ENCODE data around the gene RAE1.
A peak's percentile ranks its signal among the peaks of the same experiment; 100 is the strongest.
"Not testable (repeated sequence)": the region's sequence is repeated elsewhere in the genome, so short reads cannot be mapped to it uniquely, and the experiment has no call there.

RAE1 gene

GRCh38 chr20:57417051-57417689 is 66.1 kb downstream of the RAE1 start:
- DNase-seq: no peak

GRCh38 chr20:57417830-57418780 is 67.0 kb downstream of the RAE1 start:
- DNase-seq: no peak

- DNase-seq: not testable (repeated sequence)
Observed at GRCh38 chr20:57419479-57419878, 68.4 kb downstream of the RAE1 start.

- peak; percentile 38 for DNase-seq
Observed at GRCh38 chr20:57420571-57421252, 69.7 kb downstream of the RAE1 start.

- DNase-seq: no peak
Observed at GRCh38 chr20:57421253-57422220, 70.5 kb downstream of the RAE1 start.

- DNase-seq: no peak
Observed at GRCh38 chr20:57422254-57422653, 71.2 kb downstream of the RAE1 start.

GRCh38 chr20:57425150-57426013 is 74.3 kb downstream of the RAE1 start:
- peak; percentile 81 for DNase-seq

GRCh38 chr20:57426271-57426689 is 75.2 kb downstream of the RAE1 start:
- DNase-seq: peak; percentile 70

- no peak for DNase-seq
Observed at GRCh38 chr20:57426831-57427230, 75.8 kb downstream of the RAE1 start.

- no peak for DNase-seq
Observed at GRCh38 chr20:57428324-57429158, 77.5 kb downstream of the RAE1 start.
